Limb (tissue), 2 donors: Measurements from ENCODE around the gene ANTXRL.

Experiments used
- DNase-seq, 2 donors: peaks; one replicate each; pipeline ENCODE4 v3.0.0-alpha.2; 2016; ENCODE audit errors: extremely low spot score in 2 of 2

Gene ANTXRL

GRCh38 chr10:46306516-46307184 lies 19.9 kb downstream of the ANTXRL start:
- DNase-seq, result peak in 1 of 2 donors; percentile 20

- DNase-seq, result no peak
Observed at GRCh38 chr10:46307281-46308112, 20.7 kb downstream of the ANTXRL start.

- no peak for DNase-seq
Observed at GRCh38 chr10:46308113-46308415, 21.3 kb downstream of the ANTXRL start.

- peak in 1 of 2 donors; percentile 20 for DNase-seq
Observed at GRCh38 chr10:46308666-46309450, 22.1 kb downstream of the ANTXRL start.

- DNase-seq, result peak in 1 of 2 donors; percentile 18
Observed at GRCh38 chr10:46309511-46310142, 22.8 kb downstream of the ANTXRL start.

- peak in 1 of 2 donors; percentile 14 for DNase-seq
Observed at GRCh38 chr10:46310143-46310514, 23.3 kb downstream of the ANTXRL start.

GRCh38 chr10:46310851-46311250 lies 24.1 kb downstream of the ANTXRL start:
- DNase-seq, result peak in 1 of 2 donors; percentile 24

- peak in 1 of 2 donors; percentile 19 for DNase-seq
Observed at GRCh38 chr10:46311501-46311951, 24.7 kb downstream of the ANTXRL start.

- DNase-seq, result peak in 1 of 2 donors; percentile 23
Observed at GRCh38 chr10:46311961-46312431, 25.2 kb downstream of the ANTXRL start.

GRCh38 chr10:46312953-46313352 lies 26.2 kb downstream of the ANTXRL start:
- peak in 1 of 2 donors; percentile 17 for DNase-seq

- no peak for DNase-seq
Observed at GRCh38 chr10:46314071-46314470, 27.3 kb downstream of the ANTXRL start.

- peak in 1 of 2 donors; percentile 21 for DNase-seq
Observed at GRCh38 chr10:46315071-46315860, 28.5 kb downstream of the ANTXRL start.

- no peak for DNase-seq
Observed at GRCh38 chr10:46317370-46317769, 30.6 kb downstream of the ANTXRL start.

- DNase-seq, result no peak
Observed at GRCh38 chr10:46317889-46318288, 31.1 kb downstream of the ANTXRL start.

GRCh38 chr10:46318799-46319198 lies 32.0 kb downstream of the ANTXRL start:
- DNase-seq, result peak in 1 of 2 donors; percentile 14

- DNase-seq, result no peak
Observed at GRCh38 chr10:46319389-46319788, 32.6 kb downstream of the ANTXRL start.

- DNase-seq, result no peak
Observed at GRCh38 chr10:46321770-46322169, 35.0 kb downstream of the ANTXRL start.

GRCh38 chr10:46323176-46323575 lies 36.4 kb downstream of the ANTXRL start:
- no peak for DNase-seq

- no peak for DNase-seq
Observed at GRCh38 chr10:46325021-46325420, 38.2 kb downstream of the ANTXRL start.

- no peak for DNase-seq
Observed at GRCh38 chr10:46326066-46326465, 39.3 kb downstream of the ANTXRL start.

- DNase-seq, result no peak
Observed at GRCh38 chr10:46326971-46327370, 40.2 kb downstream of the ANTXRL start.
